Transverse colon (tissue), 4 donors: ENCODE data around the gene DGKD.

Source experiments
- CTCF ChIP-seq, 5 experiments: fragments of 200-600 bp in 3 of 5; fragments of 450-650 bp in 2 of 5; sonication (generic) in 3 of 5; IDR thresholded peaks; 1 replicate in 2 of 5; 2 replicates in 3 of 5; pipeline ENCODE4 v1.5.1; 2016 to 2017; ENCODE audit warnings: antibody characterized with exemption in 5 of 5, inconsistent platforms in 3 of 5, mild to moderate bottlenecking in 2 of 5, moderate library complexity in 1 of 5
- EP300 ChIP-seq: sonication (generic); formaldehyde crosslinking; IDR thresholded peaks from one replicate; pipeline ENCODE4 v1.6.1; 2017; ENCODE audit warnings: antibody characterized with exemption, low read depth
- POLR2A ChIP-seq: fragments of 450-650 bp; IDR thresholded peaks from one replicate; pipeline ENCODE4 v1.6.1; 2016; ENCODE audit warnings: antibody characterized with exemption, mild to moderate bottlenecking, moderate library complexity
- POLR2AphosphoS5 ChIP-seq, 3 donors: sonication (generic); formaldehyde crosslinking; IDR thresholded peaks; one replicate each; pipeline ENCODE4 v1.6.1; 2016; ENCODE audit warnings: antibody characterized with exemption in 3 of 3

- no peak for TF ChIP-seq CTCF (IDR thresholded peaks at IDR 0.05)
- no peak for TF ChIP-seq POLR2A
- no peak for TF ChIP-seq EP300
- no peak for TF ChIP-seq POLR2AphosphoS5 (IDR thresholded peaks at IDR 0.05)
Measured at GRCh38 chr2:233519787-233520611, 165.7 kb downstream of the DGKD start.
